Nucleus accumbens (tissue), 56 donors: ENCODE results near the gene SYF2.
"Not testable (repeated sequence)": the region's sequence is repeated elsewhere in the genome, so short reads cannot be mapped to it uniquely, and the experiment has no call there.

ENCODE experiments used
- DNase-seq, 56 donors: peaks; one replicate each; lab custom pipeline; 2025; lab: John Stamatoyannopoulos, UW

The SYF2 gene

GRCh38 chr1:25209516-25209915 lies 22.8 kb downstream of the SYF2 start:
- no peak for DNase-seq

- DNase-seq = no peak
Observed at GRCh38 chr1:25208561-25209222, 23.6 kb downstream of the SYF2 start.

- DNase-seq = no peak
Observed at GRCh38 chr1:25208092-25208491, 24.2 kb downstream of the SYF2 start.

- no peak for DNase-seq
Observed at GRCh38 chr1:25206201-25206600, 26.1 kb downstream of the SYF2 start.

GRCh38 chr1:25205786-25206185 lies 26.5 kb downstream of the SYF2 start:
- no peak for DNase-seq

- DNase-seq = peak in 1 of 56 donors; percentile 1
Observed at GRCh38 chr1:25204797-25205480, 27.4 kb downstream of the SYF2 start.

GRCh38 chr1:25201006-25201405 lies 31.3 kb downstream of the SYF2 start:
- no peak for DNase-seq

- no peak for DNase-seq
Observed at GRCh38 chr1:25199819-25200620, 32.3 kb downstream of the SYF2 start.

- DNase-seq = peak in 47 of 56 donors; percentile 8 to 70 (median 41)
Observed at GRCh38 chr1:25198663-25199252, 33.5 kb downstream of the SYF2 start.

- peak in 20 of 56 donors; percentile 5 to 46 (median 12) for DNase-seq
Observed at GRCh38 chr1:25197982-25198662, 34.2 kb downstream of the SYF2 start.

GRCh38 chr1:25197235-25197975 lies 34.9 kb downstream of the SYF2 start:
- no peak for DNase-seq

- DNase-seq = no peak
Observed at GRCh38 chr1:25196830-25197229, 35.5 kb downstream of the SYF2 start.

- DNase-seq = no peak
Observed at GRCh38 chr1:25195835-25196234, 36.5 kb downstream of the SYF2 start.

- DNase-seq = no peak
Observed at GRCh38 chr1:25194572-25195020, 37.7 kb downstream of the SYF2 start.

- no peak for DNase-seq
Observed at GRCh38 chr1:25194054-25194453, 38.2 kb downstream of the SYF2 start.

- no peak for DNase-seq
Observed at GRCh38 chr1:25193229-25193628, 39.1 kb downstream of the SYF2 start.

GRCh38 chr1:25192154-25192553 lies 40.1 kb downstream of the SYF2 start:
- DNase-seq = no peak

GRCh38 chr1:25190260-25190659 lies 42.0 kb downstream of the SYF2 start:
- no peak for DNase-seq

- DNase-seq = not testable (repeated sequence)
Observed at GRCh38 chr1:25187904-25188303, 44.4 kb downstream of the SYF2 start.

GRCh38 chr1:25187077-25187476 lies 45.2 kb downstream of the SYF2 start:
- DNase-seq = no peak
